GM18868 (cell line): ENCODE measurements around the gene SORCS1.

Experiments
- ATAC-seq: cut with Tn5 transposase; IDR thresholded peaks from one replicate; pipeline ENCODE4 v1.9.1; 2021; ENCODE audit warnings: mild to moderate bottlenecking, moderate library complexity; ENCODE audit not compliant: unreplicated experiment

SORCS1 gene

DNA sequence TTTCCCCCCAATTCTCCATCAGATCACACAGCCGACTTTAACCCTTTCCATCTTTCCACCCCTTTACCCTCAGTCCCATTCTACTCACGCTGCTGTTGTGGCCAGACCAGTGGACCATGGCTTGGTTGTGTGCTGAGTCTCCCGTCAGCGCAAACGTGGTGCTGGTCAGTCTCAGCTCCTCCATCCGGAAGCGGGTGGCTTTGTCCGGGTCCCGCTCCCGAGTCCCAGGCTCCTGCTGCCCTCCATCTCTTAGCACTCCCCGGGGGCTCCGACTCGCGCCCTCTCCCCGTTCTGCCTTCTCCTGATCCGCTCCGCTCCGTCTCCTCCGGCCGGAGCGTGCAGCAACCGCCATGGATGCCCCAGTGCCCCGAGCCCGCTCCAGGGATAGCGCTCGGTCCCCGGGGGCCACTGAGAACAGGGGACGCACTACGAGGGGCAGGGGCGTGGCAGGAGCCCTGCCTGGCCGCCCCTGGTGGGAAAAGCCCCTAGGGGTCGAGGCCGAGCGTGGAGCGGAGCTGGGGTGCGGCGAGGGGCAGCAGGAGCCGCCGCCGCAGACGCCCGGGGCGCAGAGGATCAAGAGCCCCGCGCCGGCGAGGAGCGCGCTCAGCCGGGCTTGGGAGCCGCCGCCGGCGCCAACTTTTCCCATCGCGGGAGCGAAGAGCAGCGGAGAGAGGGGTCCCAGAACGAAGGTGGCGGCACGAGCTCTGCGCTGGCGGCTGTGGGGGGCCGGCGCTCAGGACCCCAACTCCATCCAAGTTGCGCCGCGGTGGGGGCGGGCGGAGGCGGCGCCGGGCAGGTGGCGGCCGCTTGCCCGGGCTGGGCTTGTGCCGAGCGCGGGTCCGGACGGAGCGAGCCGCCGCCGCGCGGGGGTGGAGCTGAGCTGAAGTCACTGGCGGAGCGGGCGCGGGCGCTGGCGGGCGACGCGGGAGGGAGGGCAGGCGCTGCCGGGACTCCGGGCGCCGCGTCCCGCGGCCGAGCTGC lies at the start of gene SORCS1:
TSS of gene SORCS1 (minus strand) at position 826 of the 981 bp plus-strand sequence.
- no peak for ATAC-seq

DNA sequence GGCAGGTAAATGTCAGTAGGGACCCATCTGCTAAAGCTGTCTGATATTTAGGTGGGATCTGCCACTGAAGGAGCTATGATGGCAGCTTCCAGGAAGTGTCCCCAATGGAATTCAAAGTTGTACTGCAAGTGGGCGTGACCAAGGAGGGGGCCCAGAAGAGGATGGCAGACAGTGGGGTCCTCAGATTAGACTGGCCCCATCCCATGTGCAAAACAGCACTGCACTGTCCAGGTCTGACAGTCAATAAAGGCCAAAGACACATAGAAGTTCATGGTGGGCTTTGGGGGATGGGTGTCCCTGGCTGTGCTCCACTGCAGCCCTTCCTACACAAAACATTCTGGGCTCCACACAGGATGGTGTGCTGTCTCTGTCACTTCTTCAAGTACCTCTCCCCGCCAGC lies 49.8 kb upstream of the SORCS1 start:
- no peak for ATAC-seq

GRCh38 chr10:107213861-107214260 lies 49.4 kb upstream of the SORCS1 start:
- ATAC-seq: no peak

- no peak for ATAC-seq
These were observed 42.3 kb upstream of the SORCS1 start for GRCh38 chr10:107206833-107207232.

GRCh38 chr10:107169516-107169915 lies 5.0 kb upstream of the SORCS1 start:
- ATAC-seq: no peak

GRCh38 chr10:107168738-107169137 lies 4.2 kb upstream of the SORCS1 start:
- ATAC-seq: no peak

- ATAC-seq: no peak
These were observed 1.9 kb upstream of the SORCS1 start for GRCh38 chr10:107166403-107166802.

GRCh38 chr10:107164992-107165391 lies 486 bp upstream of the SORCS1 start:
- no peak for ATAC-seq

GRCh38 chr10:107163076-107163855 lies 1.2 kb downstream of the SORCS1 start:
- no peak for ATAC-seq

DNA sequence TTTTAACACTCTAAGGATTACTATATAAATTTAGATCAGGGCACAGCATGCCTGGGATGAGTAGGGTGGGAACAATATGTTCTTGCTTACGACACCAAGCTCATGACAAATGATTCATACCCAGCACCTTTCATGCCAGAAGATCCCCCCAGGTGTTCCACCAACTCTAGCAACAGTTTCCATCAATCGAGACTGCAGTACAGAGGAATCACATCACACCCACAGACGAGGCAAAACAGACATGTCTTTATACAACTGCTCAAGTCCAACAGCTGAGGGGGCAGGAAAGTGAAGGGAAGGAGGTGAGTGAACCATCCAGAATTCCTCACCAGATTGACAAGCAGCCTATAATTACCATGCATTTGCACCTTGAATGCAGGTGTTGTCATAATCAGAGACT lies 3.6 kb downstream of the SORCS1 start:
- no peak for ATAC-seq

GRCh38 chr10:107159871-107160270 lies 4.6 kb downstream of the SORCS1 start:
- no peak for ATAC-seq

GRCh38 chr10:107157071-107157470 lies 7.4 kb downstream of the SORCS1 start:
- no peak for ATAC-seq

- ATAC-seq: no peak
These were observed 12.4 kb downstream of the SORCS1 start for GRCh38 chr10:107152087-107152486.

DNA sequence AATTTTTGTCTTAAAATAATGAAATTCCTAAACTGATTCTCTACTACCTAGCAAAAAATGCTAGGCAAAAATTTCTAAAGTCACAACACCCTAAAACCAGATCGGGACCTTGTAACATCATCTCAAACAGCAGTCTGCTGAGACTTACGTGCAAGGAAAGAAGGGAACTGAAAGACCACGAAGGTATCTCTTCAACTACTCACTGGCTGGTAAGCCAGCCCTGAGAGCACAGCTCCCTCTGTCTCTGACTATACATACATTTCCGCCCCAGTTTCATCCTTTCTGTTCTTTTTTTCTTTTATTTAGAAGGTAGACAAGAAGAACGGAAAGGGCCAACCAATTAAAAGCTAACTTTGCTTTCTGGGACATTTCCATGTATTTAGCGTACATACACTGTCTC lies 15.6 kb downstream of the SORCS1 start:
- no peak for ATAC-seq

GRCh38 chr10:107144490-107144889 lies 20.0 kb downstream of the SORCS1 start:
- no peak for ATAC-seq

- no peak for ATAC-seq
These were observed 22.9 kb downstream of the SORCS1 start for GRCh38 chr10:107141524-107142061.

GRCh38 chr10:107139237-107139636 lies 25.3 kb downstream of the SORCS1 start:
- ATAC-seq: no peak

- ATAC-seq: no peak
These were observed 30.9 kb downstream of the SORCS1 start for GRCh38 chr10:107133656-107134055.

- no peak for ATAC-seq
These were observed 35.5 kb downstream of the SORCS1 start for GRCh38 chr10:107129000-107129399.

GRCh38 chr10:107126512-107127065 lies 37.9 kb downstream of the SORCS1 start:
- no peak for ATAC-seq

DNA sequence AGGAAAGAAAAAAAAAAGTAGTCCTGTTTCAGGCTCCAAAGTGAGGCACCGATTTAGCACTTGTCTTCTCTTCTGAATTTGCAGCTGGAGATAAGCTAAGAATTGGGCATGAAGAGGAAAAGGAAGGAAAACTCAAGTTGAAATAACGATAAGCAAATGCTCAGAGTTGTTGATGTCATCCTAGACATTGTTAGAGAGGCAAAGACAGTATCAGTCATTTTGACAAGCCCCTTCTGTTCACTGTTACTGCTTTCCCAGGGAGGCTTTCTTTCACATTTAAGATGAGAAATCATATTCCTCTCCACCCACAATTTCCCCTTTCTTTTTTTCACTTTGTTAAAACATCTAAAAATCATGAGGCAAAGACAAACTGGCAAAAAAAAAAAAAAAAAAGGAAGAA lies 41.8 kb downstream of the SORCS1 start:
- no peak for ATAC-seq
